GM10248 (cell line): ENCODE data around the gene PRDM4.
A peak's percentile ranks its signal among the peaks of the same experiment; 100 is the strongest.

Experiments
- CTCF ChIA-PET: fragments of 300-600 bp; sonication (Branson Sonifier 250); formaldehyde crosslinking; extraction: SDS; loops from one replicate; lab custom pipeline; 2021; ENCODE audit warnings: antibody characterized with exemption; lab: Yijun Ruan, JAX
- POLR2A ChIA-PET: fragments of 350-650 bp; sonication (Branson Sonifier 250); formaldehyde crosslinking; extraction: SDS; loops from one replicate; lab custom pipeline; 2020; ENCODE audit warnings: antibody characterized with exemption; lab: Yijun Ruan, JAX
- DNase-seq: peaks from one replicate; pipeline ENCODE4 v3.0.0; 2012; ENCODE audit errors: extremely low spot score
- CTCF ChIP-seq: IDR thresholded peaks from 2 replicates; pipeline ENCODE4 v1.5.1; 2012; ENCODE audit warnings: mild to moderate bottlenecking, low read depth; ENCODE audit errors: extremely low read depth, missing control alignments, control extremely low read depth

PRDM4 gene

GRCh38 chr12:107760809-107761501 lies at the start of gene PRDM4:
TSS of gene PRDM4 (minus strand) at chr12:107761137. CDS start at chr12:107760515, 622 bp downstream.
- ChIA-PET CTCF (interaction anchor here (1.5 kb wide), 1 partner anchor 123 kb away, joined by 4 read pairs; no protein-coding TSS in a partner anchor), POLR2A (no interaction called here)
- DNase-seq: peak; percentile 97
- peak; percentile 81 for TF ChIP-seq CTCF

GRCh38 chr12:107807471-107808150 lies 46.7 kb upstream of the PRDM4 start:
- no peak for DNase-seq
- no peak for TF ChIP-seq CTCF
- CTCF ChIA-PET: no interaction called here
- POLR2A ChIA-PET: no interaction called here

GRCh38 chr12:107805488-107806180 lies 44.7 kb upstream of the PRDM4 start:
- ChIA-PET CTCF (no interaction called here), POLR2A (no interaction called here)
- no peak for DNase-seq
- TF ChIP-seq CTCF: no peak

- no peak for DNase-seq
- ChIA-PET POLR2A (no interaction called here), CTCF (no interaction called here)
- no peak for TF ChIP-seq CTCF
These were observed 42.2 kb upstream of the PRDM4 start for GRCh38 chr12:107803092-107803491.

- no peak for TF ChIP-seq CTCF
- DNase-seq: no peak
- ChIA-PET POLR2A (no interaction called here), CTCF (no interaction called here)
These were observed 40.2 kb upstream of the PRDM4 start for GRCh38 chr12:107801150-107801549.

- no peak for DNase-seq
- no peak for TF ChIP-seq CTCF
- POLR2A ChIA-PET: no interaction called here
- CTCF ChIA-PET: no interaction called here
These were observed 37.6 kb upstream of the PRDM4 start for GRCh38 chr12:107798580-107798979.
